HG02571 (cell line): ENCODE measurements around the gene TMCC3.
"Not testable (repeated sequence)": the region's sequence is repeated elsewhere in the genome, so short reads cannot be mapped to it uniquely, and the experiment has no call there.

Experiments used
- ATAC-seq: cut with Tn5 transposase; IDR thresholded peaks from one replicate; pipeline ENCODE4 v1.9.1; 2021; ENCODE audit warnings: mild to moderate bottlenecking, moderate library complexity; ENCODE audit not compliant: unreplicated experiment

Gene TMCC3

GRCh38 chr12:94637390-94638113 lies 12.8 kb downstream of the TMCC3 start:
- no peak for ATAC-seq

- no peak for ATAC-seq
These were observed 13.8 kb downstream of the TMCC3 start for GRCh38 chr12:94636462-94637085.

GRCh38 chr12:94634717-94635116 lies 15.6 kb downstream of the TMCC3 start:
- ATAC-seq, result no peak

- ATAC-seq, result no peak
These were observed 17.0 kb downstream of the TMCC3 start for GRCh38 chr12:94633401-94633800.

- ATAC-seq, result no peak
These were observed 19.3 kb downstream of the TMCC3 start for GRCh38 chr12:94631058-94631457.

- no peak for ATAC-seq
These were observed 21.4 kb downstream of the TMCC3 start for GRCh38 chr12:94628819-94629472.

GRCh38 chr12:94628369-94628768 lies 22.0 kb downstream of the TMCC3 start:
- no peak for ATAC-seq

- no peak for ATAC-seq
These were observed 24.8 kb downstream of the TMCC3 start for GRCh38 chr12:94625531-94625930.

- ATAC-seq, result no peak
These were observed 27.0 kb downstream of the TMCC3 start for GRCh38 chr12:94623161-94623920.

- no peak for ATAC-seq
These were observed 27.9 kb downstream of the TMCC3 start for GRCh38 chr12:94622475-94622874.

- peak; percentile 93 for ATAC-seq
These were observed 28.5 kb downstream of the TMCC3 start for GRCh38 chr12:94621662-94622359.

GRCh38 chr12:94620621-94621020 lies 29.7 kb downstream of the TMCC3 start:
- no peak for ATAC-seq

- no peak for ATAC-seq
These were observed 31.2 kb downstream of the TMCC3 start for GRCh38 chr12:94618995-94619695.

- no peak for ATAC-seq
These were observed 33.3 kb downstream of the TMCC3 start for GRCh38 chr12:94617101-94617500.

- no peak for ATAC-seq
These were observed 34.1 kb downstream of the TMCC3 start for GRCh38 chr12:94616203-94616729.

GRCh38 chr12:94615260-94616181 lies 34.8 kb downstream of the TMCC3 start:
- ATAC-seq, result no peak

GRCh38 chr12:94614288-94614721 lies 36.1 kb downstream of the TMCC3 start:
- ATAC-seq, result no peak

- no peak for ATAC-seq
These were observed 40.4 kb downstream of the TMCC3 start for GRCh38 chr12:94609917-94610443.

- not testable (repeated sequence) for ATAC-seq
These were observed 43.5 kb downstream of the TMCC3 start for GRCh38 chr12:94606810-94607209.
